NCI-H2107 treated with DMSO at 0.1 percent for 48 hours (cell line): ENCODE data around the gene SMURF1.
"Not testable (repeated sequence)": the region's sequence is repeated elsewhere in the genome, so short reads cannot be mapped to it uniquely, and the experiment has no call there.

Source experiments
- DNase-seq: peaks from one replicate; lab custom pipeline; 2025; ENCODE audit not compliant: unreplicated experiment; lab: John Stamatoyannopoulos, UW

The SMURF1 gene

DNA sequence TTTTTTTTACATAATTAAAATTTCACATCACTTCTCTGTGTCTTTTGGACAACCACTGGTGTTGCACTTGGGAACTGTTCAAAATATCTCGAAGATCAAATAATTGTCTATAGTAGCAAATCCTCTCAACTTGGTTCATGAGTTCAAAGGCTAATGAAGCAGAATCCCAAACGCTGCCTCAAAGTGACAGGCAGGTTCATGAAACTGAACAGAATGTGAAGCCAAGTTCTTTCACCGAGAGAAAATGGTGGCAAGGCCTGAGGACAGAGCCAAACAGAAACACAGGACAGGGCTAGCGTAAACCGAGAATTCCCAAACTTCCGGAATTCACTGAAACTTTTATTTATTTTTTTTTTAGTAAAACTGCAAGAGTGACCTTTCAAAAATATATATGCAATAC is 21.1 kb downstream of the SMURF1 start:
- DNase-seq: no peak

DNA sequence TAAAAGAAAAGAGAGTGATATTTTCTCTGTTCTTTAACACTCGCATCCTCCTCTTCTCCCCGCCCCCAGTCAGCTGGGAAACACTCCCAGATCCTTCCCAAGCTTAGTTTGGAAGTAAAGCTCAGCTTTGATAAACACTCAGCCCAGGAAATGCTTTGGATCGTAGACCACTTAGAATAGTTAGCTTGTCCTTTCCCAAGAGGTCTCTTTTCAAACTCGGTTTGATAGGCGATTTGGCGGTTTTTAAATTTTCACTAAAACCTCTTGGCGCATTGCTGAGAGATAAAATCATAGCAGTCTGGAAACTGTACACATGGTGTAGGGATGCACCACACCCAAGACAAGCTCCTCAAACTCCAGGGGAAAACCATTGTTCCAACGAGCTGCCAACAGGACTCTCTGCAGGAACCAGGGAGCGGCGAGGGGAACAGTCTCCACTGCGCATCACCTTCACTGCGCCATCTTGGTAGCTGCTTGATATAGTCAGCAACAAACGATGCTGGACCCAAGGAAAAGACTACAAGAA is 22.3 kb downstream of the SMURF1 start:
- DNase-seq: no peak

DNA sequence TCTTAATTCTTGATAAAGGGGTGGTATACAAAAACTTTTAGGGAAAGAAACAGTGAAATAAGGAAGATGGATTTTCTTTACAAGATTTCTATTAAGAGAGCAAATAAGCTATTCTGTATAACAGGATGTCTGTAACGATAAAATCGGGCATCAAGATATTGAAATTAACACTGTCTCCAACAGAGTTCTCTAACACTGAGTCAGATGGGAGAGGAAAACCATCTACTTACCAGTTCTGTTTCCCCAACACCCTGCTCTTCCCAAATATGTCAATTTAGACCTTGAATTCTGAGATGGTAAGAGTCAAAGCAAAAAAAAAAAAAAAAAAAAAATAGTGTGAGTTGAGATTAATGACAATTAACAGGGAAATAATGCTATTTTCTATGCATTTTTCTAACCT is 23.0 kb downstream of the SMURF1 start:
- DNase-seq: no peak

DNA sequence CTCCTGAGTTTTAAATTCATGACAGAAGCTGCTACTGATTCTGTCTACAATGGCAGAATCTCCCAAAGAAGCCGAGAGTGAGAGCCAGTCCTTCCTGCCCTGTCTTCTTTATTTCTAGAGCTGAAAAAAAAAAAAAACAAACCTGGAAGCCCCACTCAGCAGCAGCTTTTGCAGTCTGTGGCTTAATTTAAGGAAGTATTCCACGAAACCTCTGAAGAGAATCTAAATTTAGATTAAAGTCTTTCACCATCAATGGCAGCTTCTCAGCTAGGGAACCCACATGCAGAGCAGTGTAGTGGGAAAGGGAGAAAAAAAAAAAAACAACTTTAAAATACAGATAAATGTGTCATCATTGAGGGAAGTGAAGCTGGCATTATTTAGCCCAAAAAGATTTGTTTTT is 23.4 kb downstream of the SMURF1 start:
- DNase-seq: no peak

DNA sequence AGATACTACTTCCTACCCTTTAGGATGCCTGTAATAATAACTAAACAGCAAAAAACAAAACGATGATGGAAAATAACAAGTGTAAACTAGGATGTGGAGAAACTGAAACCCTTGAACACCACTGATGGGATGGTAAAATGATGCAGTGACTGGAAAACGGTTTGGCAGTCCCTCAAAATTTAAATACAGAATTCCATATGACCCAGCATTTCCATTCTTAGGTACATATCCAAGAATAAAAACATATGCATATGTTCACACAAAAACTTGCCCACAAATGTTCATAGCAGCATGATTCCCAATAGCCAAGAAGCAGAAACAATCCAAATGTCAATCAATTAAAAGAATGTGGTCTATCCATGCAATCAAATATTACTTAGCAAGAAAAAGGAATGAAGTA is 25.8 kb downstream of the SMURF1 start:
- DNase-seq: no peak

DNA sequence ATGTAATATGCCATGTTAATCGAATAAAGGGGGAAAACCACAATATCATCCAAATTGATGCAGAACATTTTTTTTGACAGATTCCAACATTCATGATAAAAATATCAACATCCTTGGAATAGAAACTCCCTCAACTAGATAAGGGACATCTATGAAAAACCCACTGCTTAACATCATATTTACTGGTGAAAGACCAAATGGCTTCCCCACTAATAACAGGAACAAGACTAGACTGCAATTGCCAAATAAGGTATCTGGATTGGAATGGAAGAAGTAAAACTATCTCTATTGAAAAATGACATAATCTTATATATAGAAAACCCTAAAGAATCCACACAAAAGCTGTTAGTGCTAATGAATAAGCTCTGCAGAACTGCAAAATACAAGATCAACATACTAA is 27.8 kb downstream of the SMURF1 start:
- DNase-seq: no peak

DNA sequence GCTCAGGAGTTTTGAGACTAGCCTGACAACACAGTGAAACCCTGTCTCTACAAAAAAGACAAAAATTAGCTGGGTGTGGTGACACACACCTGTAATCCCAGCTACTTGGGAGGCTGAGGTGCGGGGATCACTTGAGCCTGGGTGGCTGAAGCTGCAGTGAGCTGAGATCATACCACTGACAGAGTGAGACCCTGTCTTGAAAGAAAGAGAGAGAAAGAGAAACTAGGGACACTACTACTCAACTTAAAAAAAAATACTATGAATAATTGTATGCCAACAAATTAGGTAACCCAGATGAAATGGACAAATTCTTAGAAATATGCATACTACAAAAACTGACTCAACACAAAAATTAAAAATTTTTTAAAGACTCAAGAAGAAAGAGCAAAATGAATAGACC is 28.5 kb downstream of the SMURF1 start:
- DNase-seq: no peak

DNA sequence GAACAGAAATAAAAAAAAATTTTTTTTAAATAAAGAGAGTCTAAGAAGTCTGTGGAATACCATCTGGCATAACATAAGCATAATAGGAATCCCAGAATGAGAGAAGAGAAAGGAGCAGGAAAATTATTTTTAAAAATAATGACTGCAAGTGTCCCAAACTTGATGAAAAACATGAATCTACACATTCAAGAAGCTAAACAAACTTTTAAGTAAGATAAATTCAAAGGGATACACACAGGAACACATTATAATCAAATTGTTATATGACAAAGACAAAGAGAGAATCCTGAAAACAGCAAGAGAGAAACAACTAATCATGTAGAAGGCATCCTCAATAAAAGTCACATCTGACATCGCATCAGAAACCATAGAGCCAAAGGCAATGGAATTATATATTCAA is 30.9 kb downstream of the SMURF1 start:
- DNase-seq: no peak

DNA sequence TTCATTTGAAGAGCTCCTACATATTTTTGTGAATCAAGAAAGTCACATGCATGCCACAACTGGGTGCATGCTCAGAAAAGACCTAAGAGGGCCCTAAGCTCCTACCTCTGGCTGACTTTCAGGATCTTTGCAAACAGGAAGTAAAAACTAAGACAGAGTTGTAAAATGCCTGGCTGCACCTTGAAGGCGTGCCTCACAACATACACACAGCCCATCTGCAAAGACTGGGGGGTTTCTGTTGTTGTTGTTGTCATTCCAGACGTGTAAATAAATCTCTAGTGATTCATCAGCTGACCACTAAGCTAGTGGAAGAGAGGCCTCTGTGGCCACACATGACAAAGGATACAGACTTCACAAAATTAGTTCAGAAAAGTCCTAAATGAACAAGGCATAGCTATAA is 31.8 kb downstream of the SMURF1 start:
- no peak for DNase-seq

DNA sequence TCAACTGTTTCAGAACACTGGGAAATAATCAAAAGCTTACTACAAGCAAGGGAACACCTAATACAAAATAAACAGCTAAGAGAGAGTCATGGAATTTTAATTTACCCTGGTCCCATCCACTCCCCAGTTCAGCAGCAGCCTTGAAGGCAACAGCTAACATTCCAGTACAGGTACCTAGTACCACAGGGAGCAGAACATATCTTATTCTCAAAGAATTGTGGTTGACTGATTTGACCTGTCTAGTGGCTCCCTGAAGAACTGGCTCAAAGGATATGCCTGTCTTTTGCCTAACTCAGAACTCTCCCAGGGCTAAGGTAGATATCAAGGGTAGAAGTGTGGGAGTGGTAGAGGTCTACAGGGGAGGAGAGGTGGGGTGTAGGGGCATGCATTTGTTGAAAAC is 32.3 kb downstream of the SMURF1 start:
- no peak for DNase-seq

DNA sequence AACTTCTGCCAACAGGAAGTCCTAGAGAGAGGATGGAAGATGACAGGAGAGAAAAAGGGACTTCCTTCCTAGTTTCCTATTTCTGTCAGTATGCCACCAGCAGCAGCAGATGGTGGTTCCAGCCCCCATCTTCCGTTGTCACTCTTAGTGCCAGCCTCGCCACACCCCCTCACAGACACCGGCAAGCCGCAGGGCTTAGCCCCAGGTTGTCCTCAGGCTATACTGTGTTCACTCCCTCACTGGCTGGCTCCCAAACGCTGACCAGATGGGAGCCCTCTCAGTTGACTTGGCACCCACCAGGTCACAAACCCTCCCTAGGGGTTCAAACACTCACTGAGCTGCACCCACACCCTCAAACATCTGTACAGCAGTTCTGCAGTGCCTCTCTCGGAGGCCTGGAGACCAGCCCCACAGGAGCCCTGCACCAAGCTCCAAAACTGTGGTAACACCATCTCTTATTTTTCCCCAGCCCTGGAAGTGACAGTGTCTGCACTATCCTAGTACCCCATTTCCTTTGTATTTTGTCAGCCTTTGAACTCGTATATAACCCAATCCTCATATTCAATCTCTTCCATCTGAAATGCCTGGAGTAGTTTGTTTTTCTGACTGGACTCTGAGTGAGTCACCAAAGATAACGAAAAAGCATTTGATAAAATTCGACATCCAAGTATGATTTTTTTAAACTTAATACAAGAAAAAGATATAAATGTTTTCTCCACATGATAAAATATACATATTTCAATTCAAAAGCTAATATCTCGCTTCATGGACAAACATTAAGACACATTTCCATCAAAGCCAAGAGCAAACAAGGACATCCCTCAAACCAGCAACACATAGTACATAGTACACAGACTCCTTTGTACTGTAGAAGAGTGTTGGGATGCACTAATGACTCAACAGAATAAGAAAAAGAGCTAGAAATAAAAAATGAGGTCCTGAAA is 34.5 kb downstream of the SMURF1 start:
- DNase-seq: no peak

DNA sequence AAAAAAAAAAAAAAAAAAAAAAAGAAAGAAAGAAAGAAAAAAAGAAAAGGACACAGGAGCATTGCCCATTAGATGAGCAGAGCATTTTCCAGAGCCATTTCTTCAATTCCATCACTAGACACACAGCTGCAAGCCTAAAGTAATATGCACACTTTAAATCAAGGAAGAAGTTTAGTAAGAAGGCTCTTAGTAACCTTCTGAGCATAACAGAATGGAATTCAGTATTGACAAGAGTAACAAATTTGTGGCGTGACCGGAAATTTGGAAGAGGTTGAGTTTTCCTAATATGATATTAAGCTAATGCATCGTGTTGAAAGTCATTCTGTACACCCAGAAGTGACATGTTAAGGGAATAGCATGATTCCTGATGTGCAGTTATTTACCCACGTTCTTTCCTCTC is 35.3 kb downstream of the SMURF1 start:
- no peak for DNase-seq

DNA sequence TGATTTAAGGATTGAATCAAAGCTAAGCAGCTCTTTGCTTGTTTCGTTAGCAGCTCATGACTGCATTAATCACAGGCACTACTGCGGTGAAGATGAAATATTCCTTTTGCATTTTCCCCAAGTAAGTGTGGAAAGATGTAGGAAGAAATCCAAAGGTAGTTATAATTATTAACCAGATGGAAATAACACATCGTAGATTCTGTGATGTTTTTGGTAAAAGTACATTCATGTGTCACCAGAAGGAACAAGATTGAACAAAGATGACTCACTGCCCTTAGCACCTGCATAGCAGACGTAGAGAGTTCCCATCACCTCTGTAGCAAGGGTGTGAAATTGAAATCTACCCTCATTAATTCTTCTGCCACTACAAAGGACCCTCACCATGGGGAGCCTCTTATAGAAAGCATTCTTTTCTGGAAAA is 37.1 kb downstream of the SMURF1 start:
- no peak for DNase-seq

DNA sequence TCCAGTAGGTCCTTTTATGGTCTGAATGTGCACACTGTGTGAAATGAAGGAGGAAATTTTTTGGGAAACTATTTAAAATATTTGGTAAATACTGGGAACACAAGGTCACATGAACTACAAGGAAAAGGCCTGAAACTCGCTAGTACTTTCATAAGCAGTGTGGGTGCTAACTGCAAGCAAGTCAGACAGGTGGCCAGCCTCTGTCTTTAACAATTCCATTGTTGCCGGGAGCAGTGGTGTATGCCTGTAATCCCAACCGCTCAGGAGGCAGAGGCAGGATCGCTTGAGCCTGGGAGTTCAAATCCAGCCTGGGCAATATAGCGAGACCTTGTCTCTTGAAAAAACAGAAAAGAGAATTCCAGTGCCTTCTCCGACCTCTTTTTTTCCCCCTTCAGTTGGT is 37.5 kb downstream of the SMURF1 start:
- DNase-seq: no peak

DNA sequence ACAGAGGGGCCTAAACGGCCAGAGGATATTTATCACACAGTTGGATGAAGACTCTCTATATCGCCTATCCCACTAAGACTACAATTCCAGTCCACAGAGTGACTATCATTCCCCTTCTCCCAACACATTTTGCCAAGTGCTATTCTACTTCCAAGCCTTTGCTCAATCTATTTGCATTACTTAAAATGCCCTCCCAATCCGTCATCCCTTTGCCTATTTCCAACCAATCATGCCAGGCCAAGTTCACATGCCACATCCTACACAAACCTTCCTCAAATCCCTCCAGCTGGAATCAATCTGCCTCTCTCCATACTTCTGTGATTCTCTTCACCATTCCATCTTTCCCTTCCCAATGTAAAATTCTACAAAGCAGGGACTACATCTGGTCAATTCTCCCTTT is 38.2 kb downstream of the SMURF1 start:
- no peak for DNase-seq

DNA sequence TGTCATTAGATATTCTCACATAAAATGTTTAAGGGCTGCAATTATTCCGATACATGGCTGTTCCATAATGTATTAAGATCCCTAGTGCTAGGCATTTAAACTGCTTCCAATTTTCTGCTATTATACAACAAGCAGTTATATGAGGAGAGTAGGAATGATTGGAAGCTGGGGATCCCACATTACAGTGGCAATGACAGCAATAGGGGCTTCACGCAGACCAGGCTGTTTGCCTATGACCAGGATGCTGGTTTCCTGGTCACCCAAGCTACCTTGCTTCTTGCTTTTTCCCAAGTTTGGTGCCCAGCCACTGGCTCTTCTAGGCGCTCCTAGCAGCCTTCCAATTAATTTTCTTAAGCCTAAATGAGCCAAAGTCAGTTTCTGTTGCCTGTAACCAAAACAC is 39.3 kb downstream of the SMURF1 start:
- no peak for DNase-seq

DNA sequence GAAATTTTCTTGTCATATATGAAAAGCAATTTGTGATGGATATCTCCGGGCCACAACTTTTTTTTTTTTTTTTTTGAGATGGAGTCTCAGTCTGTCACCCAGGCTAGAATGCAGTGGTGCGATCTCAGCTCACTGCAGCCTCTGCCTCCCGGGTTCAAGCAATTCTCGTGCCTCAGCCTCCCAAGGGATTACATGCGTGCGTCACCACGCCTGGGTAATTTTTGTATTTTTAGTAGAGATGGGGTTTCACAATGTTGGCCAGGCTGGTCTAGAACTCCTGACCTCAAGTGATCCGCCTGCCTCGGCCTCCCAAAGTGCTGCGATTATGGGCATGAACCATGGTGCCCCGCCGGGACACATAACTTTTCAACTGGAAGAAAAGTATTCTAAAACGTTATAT is 40.1 kb downstream of the SMURF1 start:
- not testable (repeated sequence) for DNase-seq

DNA sequence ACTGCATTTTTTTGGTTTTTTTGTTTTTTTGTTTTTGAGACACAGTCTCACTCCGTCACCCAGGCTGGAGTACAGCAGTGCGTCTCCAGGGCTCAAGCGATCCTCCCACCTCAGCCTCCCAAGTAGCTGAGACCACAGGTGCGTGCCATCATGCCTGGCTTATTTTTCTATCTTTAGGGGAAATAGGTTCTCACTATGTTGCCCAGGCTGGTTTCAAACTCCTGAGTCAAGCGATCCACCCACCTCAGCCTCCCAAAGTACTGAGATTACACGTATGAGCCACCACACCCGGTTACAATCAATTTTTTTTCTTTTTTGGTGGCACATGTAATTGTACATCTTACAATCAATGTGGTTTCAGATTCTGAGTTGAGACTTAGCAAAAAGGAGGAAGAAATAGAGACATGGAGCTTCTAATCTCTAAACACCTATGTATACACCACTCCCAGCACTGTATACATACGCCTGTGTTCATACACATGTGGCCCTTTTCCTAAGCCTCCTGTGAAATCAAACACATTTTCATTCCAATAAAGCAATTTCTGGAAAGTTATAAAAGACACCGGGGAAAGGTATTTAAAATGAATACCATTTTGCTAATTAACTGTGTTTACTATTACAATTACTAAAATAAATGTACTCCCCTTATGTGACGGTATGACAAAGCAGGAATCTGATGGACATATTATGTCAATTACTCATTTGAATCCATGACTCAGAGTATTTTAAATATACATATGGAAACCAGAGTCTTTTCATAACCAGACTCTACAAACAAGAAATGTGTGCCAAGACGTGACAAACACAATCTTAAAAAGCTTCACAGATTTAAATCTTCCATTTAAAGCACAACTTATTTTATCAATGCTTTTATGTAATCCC is 40.9 kb downstream of the SMURF1 start:
- no peak for DNase-seq

DNA sequence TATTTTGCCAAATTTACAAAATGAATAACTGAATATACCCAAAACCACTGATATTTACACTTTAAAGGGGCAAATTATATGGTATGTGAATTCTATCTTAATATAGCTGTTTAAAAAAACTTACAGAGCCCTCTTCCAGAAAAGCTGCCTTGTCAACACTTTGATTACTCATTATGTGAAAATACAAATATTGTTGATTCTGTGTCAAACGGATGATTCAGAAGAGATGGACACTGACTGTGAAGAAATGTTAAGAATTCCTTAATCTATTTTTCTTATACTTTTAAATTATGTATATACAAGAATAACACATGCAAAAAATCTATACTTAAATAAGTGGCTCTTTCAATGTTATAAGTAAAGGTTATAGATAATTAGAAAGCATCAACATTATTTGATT is 41.5 kb downstream of the SMURF1 start:
- DNase-seq: no peak

DNA sequence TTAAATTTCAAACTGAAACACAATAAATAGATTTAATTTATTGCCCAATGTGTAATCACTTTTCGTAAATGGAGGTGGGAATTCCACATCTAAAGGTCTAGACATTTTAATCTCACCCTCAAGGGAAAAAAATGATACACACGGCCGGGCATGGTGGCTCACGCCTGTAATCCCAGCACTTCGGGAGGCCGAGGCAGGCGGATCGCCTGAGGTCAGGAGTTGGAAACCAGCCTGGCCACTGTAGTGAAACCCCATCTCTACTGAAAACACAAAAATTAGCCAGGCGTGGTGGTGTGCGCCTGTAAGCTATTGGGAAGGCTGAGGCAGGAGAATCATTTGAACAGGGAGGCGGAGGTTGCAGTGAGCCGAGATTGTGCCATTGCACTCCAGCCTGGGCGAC is 42.4 kb downstream of the SMURF1 start:
- DNase-seq: not testable (repeated sequence)

DNA sequence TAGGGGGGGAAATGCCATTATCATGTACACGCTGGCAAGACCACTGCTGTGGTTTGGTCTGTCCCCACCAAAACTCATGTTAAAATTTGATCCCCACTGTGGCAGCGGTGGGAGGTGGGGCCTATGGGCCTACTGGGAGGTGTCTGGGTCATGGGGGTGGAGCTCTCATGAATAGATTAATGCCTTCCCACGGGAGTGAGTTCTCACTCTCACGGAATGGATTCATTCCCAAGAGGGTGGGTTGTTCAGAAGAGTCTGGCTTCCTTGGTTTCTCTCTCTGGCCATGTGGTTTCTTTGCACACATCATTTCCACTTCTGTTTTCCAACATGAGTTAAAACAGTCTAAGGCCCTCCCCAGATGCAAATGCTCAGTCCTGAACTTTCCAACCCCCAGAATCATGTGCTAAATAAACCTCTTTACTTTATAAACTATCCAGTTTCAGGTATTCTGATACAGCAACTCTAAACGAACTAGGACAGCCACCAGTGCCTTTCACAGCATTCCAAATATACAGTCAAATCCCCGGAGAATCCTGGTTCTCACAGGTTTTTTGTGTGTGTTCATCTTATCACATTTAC is 44.3 kb downstream of the SMURF1 start:
- DNase-seq: no peak
